ENCODE measurements around the gene ATL3. TPM values are rescaled to one million over a fixed set of nuclear protein-coding genes. Genes with fewer than 3 reads are reported as not detected.

ATL3 gene
- total RNA-seq, 1 experiment from 2014 or later: 24.0 TPM

GRCh38 chr11:63667995-63668795 lies 3.0 kb downstream of the ATL3 start:
- TF ChIP-seq CTCF (conservative IDR thresholded peaks at IDR 0.05): no peak
- peaks cover 6% of the 10 kb centered on the region; the same call in 1 of the 2 replicates for H3K79me2 ChIP-seq (ENCODE audit: insufficient read depth, low read length)
- no peak overlapping the region for H4K91ac ChIP-seq (ENCODE audit: insufficient read length, low read depth, low read length)
- H3K4me2 ChIP-seq (ENCODE audit: insufficient read depth, insufficient read length, low read length): no peak overlapping the region
- no peak overlapping the region for H2AFZ ChIP-seq (ENCODE audit: low read length)
- no peak for DNase-seq
- no peaks in the 10 kb centered on the region for H4K20me1 ChIP-seq (ENCODE audit: control insufficient read depth, insufficient read depth, insufficient read length)
- no peak overlapping the region for H4K5ac ChIP-seq (ENCODE audit: insufficient read length, low read depth, low read length)
- no peak overlapping the region for H2AK5ac ChIP-seq (ENCODE audit: insufficient read length, low read length)
- H2BK12ac ChIP-seq (ENCODE audit: insufficient read length, low read depth, low read length): no peak overlapping the region
- H3K9me3 ChIP-seq (ENCODE audit: control insufficient read depth, low read depth, low read length): no peaks in the 10 kb centered on the region
- H3K56ac ChIP-seq (ENCODE audit: insufficient read length, low read depth, low read length): no peak overlapping the region
- H2BK120ac ChIP-seq (ENCODE audit: low read depth, low read length, poor library complexity, severe bottlenecking): no peak overlapping the region
- H3K23ac ChIP-seq (ENCODE audit: insufficient read length, low read depth, low read length): no peak overlapping the region
- H3K4ac ChIP-seq (ENCODE audit: low read depth, low read length): no peak overlapping the region
- Mint-ChIP-seq H3K27ac (peak overlapping the region in 1 of 3 experiments; percentile 27; a peak in 1 of 7 replicates), H3K4me1 (peaks cover 23 to 26% of the 10 kb centered on the region in 2 experiments), H3K9me3 (peaks cover 4 to 9% of the 10 kb centered on the region in 2 experiments; a peak in 3 of 5 replicates), H3K27me3 (ENCODE audit: low read depth) (peaks cover 9% of the 10 kb centered on the region), H3K4me3 (no peak overlapping the region), H3K36me3 (ENCODE audit: insufficient read depth in 1 of 3, low read depth in 3 of 3) (peaks cover 0 to 14% (median 3%) of the 10 kb centered on the region in 3 experiments; a peak in 5 of 7 replicates)
- no peak overlapping the region for H3K14ac ChIP-seq (ENCODE audit: insufficient read depth, low read length)
- no peak overlapping the region for H4K8ac ChIP-seq (replicated peaks; ENCODE audit: insufficient read length, low read depth, low read length)
- H2BK15ac ChIP-seq (ENCODE audit: low read depth, low read length): no peak overlapping the region
- peaks cover 10% of the 10 kb centered on the region for H3K79me1 ChIP-seq (ENCODE audit: insufficient read depth, low read depth, low read length, poor library complexity, severe bottlenecking)
- H3K9ac ChIP-seq (ENCODE audit: extremely low read depth, insufficient read length, low read length): peak overlapping the region; percentile 23
- H3T11ph ChIP-seq (ENCODE audit: low read length): no peak overlapping the region
- no peak overlapping the region for H2BK5ac ChIP-seq (ENCODE audit: insufficient read length, low read length)
- no peaks in the 10 kb centered on the region for H3K27me3 ChIP-seq (ENCODE audit: insufficient read depth, low read length)
- no peak overlapping the region for H3K18ac ChIP-seq (ENCODE audit: insufficient read length, low read depth, low read length)
- H3K23me2 ChIP-seq (ENCODE audit: insufficient read length, low read depth, low read length, poor library complexity, severe bottlenecking): peaks cover 7% of the 10 kb centered on the region
- no peaks in the 10 kb centered on the region; the same call in 1 of the 2 replicates for H3K4me1 ChIP-seq (ENCODE audit: insufficient read depth, low read length)
- H3K27ac ChIP-seq (ENCODE audit: insufficient read length, low read depth, low read length): no peak overlapping the region
- no CpG with 5 or more reads among the region's 3 CpGs for WGBS (ENCODE audit: extremely low coverage, insufficient read length, low lambda C conversion rate)
- no peak overlapping the region for H2BK20ac ChIP-seq (ENCODE audit: low read depth, low read length, poor library complexity, severe bottlenecking)

Measured in H9 (cell line).